Testis (tissue), 3 donors: ENCODE measurements around the gene JAM3. TPM values are rescaled to one million over a fixed set of nuclear protein-coding genes. Genes with fewer than 3 reads are reported as not detected.

Source experiments
- DNase-seq: peaks from one replicate; pipeline ENCODE4 v3.0.0-alpha.2; 2019
- H3K27ac ChIP-seq, 2 donors: fragments of 200-600 bp; sonication (generic); one replicate each; pipeline ENCODE4 v1.5.1; 2019
- H3K27me3 ChIP-seq: fragments of 200-600 bp; sonication (generic); one replicate; pipeline ENCODE4 v1.5.1; 2019
- H3K36me3 ChIP-seq: fragments of 200-600 bp; sonication (generic); one replicate; pipeline ENCODE4 v1.5.1; 2017; ENCODE audit warnings: low read depth; ENCODE audit errors: missing control alignments
- H3K4me1 ChIP-seq: fragments of 200-600 bp; sonication (generic); one replicate; pipeline ENCODE4 v1.5.1; 2019
- H3K4me3 ChIP-seq, 2 donors: fragments of 200-600 bp; sonication (generic); one replicate each; pipeline ENCODE4 v1.5.1; 2017 to 2019
- H3K9me3 ChIP-seq: fragments of 200-600 bp; sonication (generic); one replicate; pipeline ENCODE4 v1.5.1; 2017
- POLR2A ChIP-seq: fragments of 450-650 bp; IDR thresholded peaks from one replicate; pipeline ENCODE4 v1.6.1; 2017; ENCODE audit warnings: antibody characterized with exemption, mild to moderate bottlenecking, moderate library complexity
- WGBS, 2 donors: methylation state at CpG; one replicate each; pipeline ENCODE4 v1.1.5; 2018; 5-methylcytosine and 5-hydroxymethylcytosine counted together
- intact Hi-C: fragments of 100-400 bp; cut with DNase I; formaldehyde crosslinking; loops from one replicate; pipeline ENCODE4 v1.15.1; 2023; ENCODE audit warnings: low total_unique reads
- polyA plus RNA-seq: library from polyadenylated mRNA; stranded (reverse); fragments of 350-450 nt; fragmentation: Illumina TruSeq; extraction: RNeasy Lipid Tissue Mini Kit (QIAGEN cat#74804); gene quantifications from one replicate; pipeline ENCODE4 v1.2.3, GENCODE V29; 2014; ENCODE audit warnings: low read depth, low replicate concordance; ENCODE audit not compliant: insufficient read depth
- total RNA-seq, 2 donors: library from RNA; depleted of rRNA; stranded (reverse); fragments of >200 nt; gene quantifications; one replicate each; pipeline ENCODE4 v1.2.3, GENCODE V29; 2016
- TF ChIP-seq, protein P1 (sequence below), 3 experiments: fragments of 450-650 bp in 2 of 3; fragments of 200-600 bp in 1 of 3; sonication (generic) in 1 of 3; IDR thresholded peaks; one replicate each; pipeline ENCODE4 v1.5.1; 2016 to 2019; ENCODE audit warnings: antibody characterized with exemption in 3 of 3, mild to moderate bottlenecking in 2 of 3, moderate library complexity in 1 of 3

The JAM3 gene
- total and polyA plus RNA-seq, 3 donors from 2014 or later = 81.0 to 188 (median 172) TPM

DNA sequence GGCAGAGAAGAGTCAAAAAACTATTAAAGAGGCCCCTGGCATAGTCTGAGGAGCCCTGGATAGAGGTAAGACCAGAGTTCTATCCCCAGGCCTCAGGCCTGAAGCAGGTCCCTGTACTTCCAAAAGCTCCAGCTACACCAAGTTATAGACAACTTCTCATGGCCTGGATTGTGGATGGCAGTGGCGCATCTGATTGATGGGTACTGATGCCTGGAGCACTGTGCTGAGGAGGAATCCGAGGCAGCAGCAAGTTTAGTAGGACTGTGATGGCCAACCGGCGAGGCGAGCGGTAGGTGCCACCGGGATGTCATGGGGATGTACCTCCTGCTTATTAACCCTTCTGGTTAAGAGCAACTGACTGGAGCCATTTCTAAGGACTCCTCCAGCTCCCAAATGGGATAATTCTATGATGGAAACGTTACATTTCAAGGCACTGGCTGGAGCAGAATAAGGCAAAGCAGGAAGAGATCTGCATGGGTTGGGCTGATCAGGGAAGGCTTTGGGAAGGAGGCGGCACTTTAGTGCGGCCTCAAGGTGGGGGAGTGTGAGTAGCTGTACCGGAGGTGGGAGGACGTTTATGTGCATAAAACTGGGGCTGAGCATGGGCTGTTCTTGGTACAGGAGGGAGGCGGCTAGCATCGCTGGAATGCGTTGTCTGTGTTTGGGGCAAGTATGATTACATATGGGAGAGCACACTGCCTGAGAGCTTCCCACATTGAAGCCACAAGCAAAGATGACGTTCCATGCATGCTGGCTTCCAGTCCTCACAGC lies 24.2 kb upstream of the JAM3 start:
- H3K4me3 ChIP-seq = no peak overlapping the region
- H3K27ac ChIP-seq = no peak overlapping the region
- intact Hi-C loops = no loop called here
- TF ChIP-seq POLR2A = no peak
- TF ChIP-seq, protein P1, sequence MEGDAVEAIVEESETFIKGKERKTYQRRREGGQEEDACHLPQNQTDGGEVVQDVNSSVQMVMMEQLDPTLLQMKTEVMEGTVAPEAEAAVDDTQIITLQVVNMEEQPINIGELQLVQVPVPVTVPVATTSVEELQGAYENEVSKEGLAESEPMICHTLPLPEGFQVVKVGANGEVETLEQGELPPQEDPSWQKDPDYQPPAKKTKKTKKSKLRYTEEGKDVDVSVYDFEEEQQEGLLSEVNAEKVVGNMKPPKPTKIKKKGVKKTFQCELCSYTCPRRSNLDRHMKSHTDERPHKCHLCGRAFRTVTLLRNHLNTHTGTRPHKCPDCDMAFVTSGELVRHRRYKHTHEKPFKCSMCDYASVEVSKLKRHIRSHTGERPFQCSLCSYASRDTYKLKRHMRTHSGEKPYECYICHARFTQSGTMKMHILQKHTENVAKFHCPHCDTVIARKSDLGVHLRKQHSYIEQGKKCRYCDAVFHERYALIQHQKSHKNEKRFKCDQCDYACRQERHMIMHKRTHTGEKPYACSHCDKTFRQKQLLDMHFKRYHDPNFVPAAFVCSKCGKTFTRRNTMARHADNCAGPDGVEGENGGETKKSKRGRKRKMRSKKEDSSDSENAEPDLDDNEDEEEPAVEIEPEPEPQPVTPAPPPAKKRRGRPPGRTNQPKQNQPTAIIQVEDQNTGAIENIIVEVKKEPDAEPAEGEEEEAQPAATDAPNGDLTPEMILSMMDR (IDR thresholded peaks at IDR 0.05) = no peak
- no peaks in the 10 kb centered on the region for H3K9me3 ChIP-seq
- no peak for DNase-seq
- 79% methylated on average over 10 to 16 of the region's 16 CpGs for WGBS, 2 donors
- no peaks in the 10 kb centered on the region for H3K36me3 ChIP-seq
- peaks cover 12% of the 10 kb centered on the region for H3K4me1 ChIP-seq
- no peaks in the 10 kb centered on the region for H3K27me3 ChIP-seq

DNA sequence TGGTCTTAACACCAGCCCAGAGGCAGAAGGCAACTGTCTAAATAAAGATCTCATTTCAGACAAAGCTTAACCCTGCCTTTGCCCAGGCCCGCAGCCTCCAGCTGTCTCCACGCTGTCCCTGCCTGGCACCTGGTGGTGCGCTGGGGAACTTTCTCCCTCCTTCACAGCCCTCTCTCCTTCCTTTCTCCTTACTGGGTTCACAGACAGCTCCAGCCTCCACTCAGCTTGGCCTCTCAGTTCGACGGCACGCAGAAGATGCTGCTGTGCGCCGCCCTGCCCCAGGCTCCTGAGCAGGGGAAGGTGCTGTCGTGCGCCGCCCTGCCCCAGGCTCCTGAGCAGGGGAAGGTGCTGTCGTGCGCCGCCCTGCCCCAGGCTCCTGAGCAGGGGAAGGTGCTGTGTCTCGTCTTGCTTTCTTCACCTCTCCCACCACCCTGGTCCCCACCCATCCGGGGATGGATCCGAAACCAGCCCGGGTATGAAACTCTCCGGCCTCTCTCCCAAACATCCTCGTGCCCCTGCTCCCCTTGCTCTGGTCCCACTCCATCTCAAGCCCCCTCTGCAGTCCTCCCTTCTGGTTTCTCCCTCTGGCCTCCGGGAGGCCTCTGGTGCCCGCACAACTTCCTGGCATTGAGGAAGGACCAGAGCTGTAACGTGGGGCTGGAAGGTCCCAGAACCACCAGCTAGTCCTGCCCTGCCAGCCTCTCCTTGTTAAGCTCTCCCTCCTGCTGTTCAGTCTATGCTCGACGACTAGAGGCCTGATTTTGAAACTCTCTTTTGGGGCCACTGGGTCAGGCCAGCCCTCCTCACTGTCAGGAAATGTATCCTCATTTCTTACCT lies 22.9 kb upstream of the JAM3 start:
- intact Hi-C loops = no loop called here
- peak; percentile 49 for DNase-seq
- Histone ChIP-seq H3K9me3 (no peaks in the 10 kb centered on the region), H3K4me3 (no peak overlapping the region), H3K4me1 (peaks cover 14% of the 10 kb centered on the region), H3K27ac (no peak overlapping the region), H3K27me3 (no peaks in the 10 kb centered on the region), H3K36me3 (no peaks in the 10 kb centered on the region)
- TF ChIP-seq, protein P1 (IDR thresholded peaks at IDR 0.05) = peak; percentile 35 to 48 (median 45)
- TF ChIP-seq POLR2A = no peak
- WGBS, 2 donors = 84 to 85% methylated on average over 25 of the region's 25 CpGs

DNA sequence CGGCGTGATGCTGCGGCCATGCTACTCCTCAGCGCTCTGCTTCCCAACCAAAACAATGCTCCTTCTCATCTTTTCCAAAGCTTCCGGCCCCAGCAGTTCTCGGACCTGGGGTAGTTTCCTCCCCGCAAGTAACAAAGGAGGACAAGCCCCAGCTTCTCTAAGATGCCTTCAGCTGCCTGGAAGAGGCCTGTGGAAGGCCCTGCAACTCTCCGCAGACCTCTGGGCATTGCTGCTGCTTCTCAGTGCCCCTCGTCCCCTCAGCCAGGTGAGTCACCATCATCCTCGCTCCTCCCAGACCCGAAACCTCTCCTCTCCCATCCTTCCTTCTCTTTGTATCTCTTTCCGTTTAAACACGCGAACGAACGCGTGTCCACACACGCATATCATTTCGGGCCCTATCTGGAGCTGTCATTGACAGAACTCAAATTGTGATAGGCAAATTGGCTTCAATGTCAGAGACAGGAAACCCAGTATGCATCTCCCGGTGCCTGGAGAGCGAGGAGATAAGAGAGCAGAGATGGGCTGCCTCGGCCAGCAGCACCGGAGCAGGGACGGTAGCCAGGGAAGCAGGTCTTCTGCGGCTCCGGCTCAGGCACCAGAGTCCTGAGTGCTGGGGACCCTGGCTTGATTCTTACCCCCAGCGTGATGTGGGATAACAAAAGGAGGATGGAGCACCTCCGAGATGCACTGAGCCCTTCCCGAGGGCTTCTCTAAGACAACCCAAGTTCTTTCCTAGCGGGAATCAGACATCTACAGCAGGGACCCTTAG lies 22.0 kb upstream of the JAM3 start:
- Histone ChIP-seq H3K4me3 (no peak overlapping the region), H3K27me3 (no peaks in the 10 kb centered on the region), H3K9me3 (no peaks in the 10 kb centered on the region), H3K36me3 (no peaks in the 10 kb centered on the region), H3K4me1 (peaks cover 19% of the 10 kb centered on the region), H3K27ac (peak overlapping the region; percentile 32 to 39)
- intact Hi-C loops = no loop called here
- WGBS, 2 donors = 84 to 89% methylated on average over 28 to 30 of the region's 30 CpGs
- no peak for DNase-seq
- no peak for TF ChIP-seq POLR2A
- TF ChIP-seq, protein P1 (IDR thresholded peaks at IDR 0.05) = no peak

DNA sequence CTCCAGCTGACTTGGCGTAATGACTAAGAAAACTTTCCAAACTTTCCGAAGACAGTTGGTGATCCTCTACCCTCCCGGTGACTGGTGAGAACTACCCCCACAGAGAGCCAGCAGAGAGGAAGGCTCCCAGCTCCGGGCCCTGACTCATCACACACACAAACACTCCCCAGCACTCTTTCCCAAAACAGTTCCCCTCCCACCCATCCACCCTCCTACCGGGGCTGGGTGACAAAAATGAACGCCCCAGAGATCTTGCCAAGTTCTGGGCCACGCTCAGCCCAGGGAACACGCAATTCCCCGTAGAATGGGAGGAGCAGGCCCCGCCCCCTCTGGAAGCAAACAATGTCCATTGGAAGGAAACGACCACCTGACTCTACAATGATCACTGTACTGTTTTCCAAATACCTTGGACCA lies 21.3 kb upstream of the JAM3 start:
- no peak overlapping the region for H3K4me3 ChIP-seq
- no peaks in the 10 kb centered on the region for H3K36me3 ChIP-seq
- intact Hi-C loops = no loop called here
- peak; percentile 67 for DNase-seq
- no peaks in the 10 kb centered on the region for H3K9me3 ChIP-seq
- WGBS, 2 donors = 46% methylated on average over 11 of the region's 11 CpGs
- TF ChIP-seq, protein P1 (IDR thresholded peaks at IDR 0.05) = no peak
- peak; percentile 12 for TF ChIP-seq POLR2A
- peaks cover 19% of the 10 kb centered on the region for H3K4me1 ChIP-seq
- H3K27ac ChIP-seq = peak overlapping the region; percentile 32 to 39
- no peaks in the 10 kb centered on the region for H3K27me3 ChIP-seq
